Activated naive CD8-positive, alpha-beta T cell treated with anti-CD3 and anti-CD28 coated beads, Interleukin-2, amount 50 U/mL, for 24 hours (primary cell): ENCODE results near the gene ACOT7.
"Not testable (repeated sequence)": the region's sequence is repeated elsewhere in the genome, so short reads cannot be mapped to it uniquely, and the experiment has no call there.

ENCODE experiments used
- ATAC-seq: fragments of 150-1000 bp; cut with Tn5 transposase; one replicate; pipeline ENCODE4 v1.10.0; 2021
- DNase-seq: peaks from one replicate; pipeline ENCODE4 v3.0.0; 2021
- H3K27ac Mint-ChIP-seq: one replicate; pipeline ENCODE4 v1.8.0; 2021; ENCODE audit warnings: mild to moderate bottlenecking, mixed read lengths
- H3K27me3 Mint-ChIP-seq: one replicate; pipeline ENCODE4 v1.8.0; 2021; ENCODE audit warnings: mixed read lengths
- H3K36me3 Mint-ChIP-seq: one replicate; pipeline ENCODE4 v1.8.0; 2021; ENCODE audit warnings: low read depth, mixed read lengths
- H3K4me1 Mint-ChIP-seq: one replicate; pipeline ENCODE4 v1.8.0; 2021; ENCODE audit warnings: mixed read lengths
- H3K4me3 Mint-ChIP-seq: one replicate; pipeline ENCODE4 v1.8.0; 2021; ENCODE audit warnings: mild to moderate bottlenecking, moderate library complexity, mixed read lengths
- H3K9me3 Mint-ChIP-seq: one replicate; pipeline ENCODE4 v1.8.0; 2021; ENCODE audit warnings: mixed read lengths

The ACOT7 gene

DNA sequence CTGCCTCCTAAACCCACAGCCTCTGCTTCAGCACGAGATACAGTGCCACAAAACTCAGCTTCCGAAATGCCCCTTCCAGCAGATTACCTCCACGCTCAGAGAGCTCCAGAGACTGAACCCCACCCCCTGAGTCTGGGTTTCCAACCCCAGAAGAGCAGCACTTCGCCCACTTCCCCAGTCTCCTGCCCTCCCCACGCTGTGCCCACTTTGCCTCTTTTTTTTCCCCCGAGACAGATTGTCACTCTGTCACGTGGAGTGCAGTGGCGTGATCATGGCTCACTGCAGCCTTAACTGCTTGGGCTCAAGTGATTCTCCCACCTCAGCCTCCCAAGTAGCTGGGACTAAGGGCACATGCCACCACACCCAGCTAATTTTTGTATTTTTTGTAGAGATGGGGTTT, 167.9 kb downstream of the ACOT7 start:
- ATAC-seq (no peak), DNase-seq (no peak)
- no peaks in the 10 kb centered on the region for H3K4me1 Mint-ChIP-seq
- no peak overlapping the region for H3K27ac Mint-ChIP-seq
- H3K9me3 Mint-ChIP-seq = no peaks in the 10 kb centered on the region
- peaks cover 52% of the 10 kb centered on the region for H3K36me3 Mint-ChIP-seq
- no peak overlapping the region for H3K4me3 Mint-ChIP-seq
- no peaks in the 10 kb centered on the region for H3K27me3 Mint-ChIP-seq

DNA sequence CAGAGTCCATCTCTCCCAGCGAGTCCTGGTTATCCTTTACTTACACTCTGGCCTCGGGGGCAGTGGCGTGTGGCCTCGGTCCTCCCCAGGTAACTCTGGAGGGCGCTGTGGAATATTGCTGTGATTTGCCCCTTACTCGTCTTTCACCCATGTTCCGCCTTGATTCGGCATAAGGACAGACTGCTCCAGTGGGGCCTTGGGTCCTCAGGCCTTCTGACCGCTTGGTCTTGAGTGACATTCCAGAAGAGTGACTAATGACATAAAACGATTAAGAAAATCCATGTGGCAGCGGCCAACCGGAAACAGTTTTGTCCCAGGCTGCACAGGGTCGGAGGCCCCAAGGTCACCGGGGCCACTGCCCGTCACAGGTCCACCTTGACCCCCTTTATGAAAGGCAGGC, 168.8 kb downstream of the ACOT7 start:
- Mint-ChIP-seq H3K36me3 (peaks cover 49% of the 10 kb centered on the region), H3K9me3 (no peaks in the 10 kb centered on the region), H3K27ac (no peak overlapping the region)

DNA sequence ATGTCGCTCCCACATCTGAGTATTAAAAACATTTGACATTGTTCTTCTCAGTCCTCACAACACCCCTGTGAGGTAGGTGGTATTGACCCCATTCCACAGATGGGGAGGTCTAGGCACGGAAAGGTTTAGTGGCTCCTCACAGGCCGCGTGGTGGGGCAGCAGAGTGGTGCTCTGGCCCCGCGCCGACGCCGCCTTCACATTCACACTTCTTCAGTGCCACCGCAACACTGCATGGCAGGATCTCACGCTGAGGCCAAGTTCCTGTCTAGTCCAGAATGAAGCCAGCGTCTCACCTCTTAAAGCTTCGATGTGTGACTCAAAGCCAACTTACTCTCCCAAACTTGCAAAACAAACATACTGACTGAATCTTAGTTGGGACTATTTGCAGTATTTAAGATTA, 169.9 kb downstream of the ACOT7 start:
- H3K4me3 Mint-ChIP-seq = no peak overlapping the region
- ATAC-seq = no peak
- H3K9me3 Mint-ChIP-seq = no peaks in the 10 kb centered on the region
- peaks cover 49% of the 10 kb centered on the region for H3K36me3 Mint-ChIP-seq
- H3K4me1 Mint-ChIP-seq = no peaks in the 10 kb centered on the region
- no peaks in the 10 kb centered on the region for H3K27me3 Mint-ChIP-seq
- no peak overlapping the region for H3K27ac Mint-ChIP-seq
- no peak for DNase-seq

More for the DNA sequence above, 168.8 kb downstream of the ACOT7 start:
- ATAC-seq = no peak
- DNase-seq = no peak
- Mint-ChIP-seq H3K4me1 (no peaks in the 10 kb centered on the region), H3K4me3 (no peak overlapping the region), H3K27me3 (no peaks in the 10 kb centered on the region)

DNA sequence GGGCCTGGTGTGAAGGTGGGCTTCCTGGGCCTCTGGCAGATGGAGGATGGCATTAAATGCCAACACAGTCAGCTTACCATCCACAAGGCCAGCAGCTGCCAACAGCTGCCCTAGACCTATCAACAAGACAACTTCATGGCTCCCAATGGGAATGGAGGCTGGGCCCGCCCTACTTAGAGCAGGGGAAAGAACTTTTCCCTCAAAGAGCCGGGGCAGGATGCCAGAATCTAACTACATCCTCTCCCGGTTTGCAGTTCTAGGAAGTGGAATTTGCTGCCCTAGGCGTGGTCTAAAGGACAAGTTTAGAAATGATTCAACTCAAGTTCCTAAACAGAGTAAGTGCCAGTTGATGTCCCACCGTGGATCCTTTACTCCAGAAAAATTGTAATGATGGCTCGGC, 170.9 kb downstream of the ACOT7 start:
- Mint-ChIP-seq H3K4me3 (no peak overlapping the region), H3K4me1 (no peaks in the 10 kb centered on the region), H3K9me3 (no peaks in the 10 kb centered on the region), H3K27me3 (no peaks in the 10 kb centered on the region), H3K36me3 (peaks cover 45% of the 10 kb centered on the region), H3K27ac (no peak overlapping the region)
- ATAC-seq = no peak
- no peak for DNase-seq

DNA sequence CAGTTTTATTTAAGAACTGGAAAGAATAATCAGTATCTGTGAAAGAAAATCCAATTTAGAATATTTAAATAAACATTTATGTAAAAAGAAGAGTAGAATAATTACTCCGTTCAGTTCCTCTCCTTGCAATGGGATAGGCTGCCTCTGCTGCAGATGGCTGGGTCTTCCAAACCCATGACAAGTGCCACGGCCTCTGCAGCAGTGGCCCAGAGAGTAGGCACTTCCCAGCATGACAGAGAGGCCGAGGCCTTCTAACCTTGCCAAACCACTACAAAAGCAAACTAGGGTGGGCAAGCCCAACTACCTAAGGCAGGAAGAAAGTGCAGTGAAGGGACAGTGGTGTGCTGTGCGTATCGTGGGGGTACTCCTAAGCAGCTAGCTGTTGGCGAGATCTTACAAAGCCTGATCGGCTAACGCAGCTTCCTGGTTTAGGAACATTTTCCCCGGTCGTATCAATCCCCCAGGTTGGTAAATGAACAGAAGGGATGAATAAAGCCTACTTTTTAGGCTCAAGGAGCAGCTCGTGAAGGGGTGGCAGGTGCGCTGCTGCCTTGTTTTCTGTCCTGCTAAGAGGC, 172.3 kb downstream of the ACOT7 start:
- H3K27ac Mint-ChIP-seq = no peak overlapping the region
- no peaks in the 10 kb centered on the region for H3K4me1 Mint-ChIP-seq
- no peak overlapping the region for H3K4me3 Mint-ChIP-seq
- no peak for ATAC-seq
- no peaks in the 10 kb centered on the region for H3K9me3 Mint-ChIP-seq
- no peaks in the 10 kb centered on the region for H3K27me3 Mint-ChIP-seq
- DNase-seq = no peak
- H3K36me3 Mint-ChIP-seq = peaks cover 37% of the 10 kb centered on the region

DNA sequence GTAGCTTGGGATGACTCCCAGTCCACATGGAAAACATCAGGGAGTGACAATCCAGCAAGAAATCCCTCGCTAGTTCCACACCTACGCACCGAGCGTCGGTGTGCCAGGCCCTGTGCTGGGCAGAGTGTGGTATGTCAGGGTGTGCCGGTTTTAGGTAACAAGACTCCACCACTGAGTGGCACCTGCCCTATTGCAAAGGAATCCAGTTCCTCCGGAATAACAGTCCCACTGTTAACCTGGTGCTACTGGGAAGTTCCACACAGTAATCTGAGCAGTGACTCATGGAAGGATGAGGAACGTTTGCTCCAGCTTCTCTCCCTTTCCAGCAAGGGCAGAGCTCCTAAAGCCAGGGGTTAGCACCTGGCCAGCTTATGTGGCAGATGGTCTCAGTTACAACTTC, 173.3 kb downstream of the ACOT7 start:
- H3K4me3 Mint-ChIP-seq = no peak overlapping the region
- no peak overlapping the region for H3K27ac Mint-ChIP-seq
- H3K27me3 Mint-ChIP-seq = no peaks in the 10 kb centered on the region
- no peaks in the 10 kb centered on the region for H3K4me1 Mint-ChIP-seq
- no peaks in the 10 kb centered on the region for H3K9me3 Mint-ChIP-seq
- DNase-seq = no peak
- peaks cover 29% of the 10 kb centered on the region for H3K36me3 Mint-ChIP-seq
- ATAC-seq = no peak

DNA sequence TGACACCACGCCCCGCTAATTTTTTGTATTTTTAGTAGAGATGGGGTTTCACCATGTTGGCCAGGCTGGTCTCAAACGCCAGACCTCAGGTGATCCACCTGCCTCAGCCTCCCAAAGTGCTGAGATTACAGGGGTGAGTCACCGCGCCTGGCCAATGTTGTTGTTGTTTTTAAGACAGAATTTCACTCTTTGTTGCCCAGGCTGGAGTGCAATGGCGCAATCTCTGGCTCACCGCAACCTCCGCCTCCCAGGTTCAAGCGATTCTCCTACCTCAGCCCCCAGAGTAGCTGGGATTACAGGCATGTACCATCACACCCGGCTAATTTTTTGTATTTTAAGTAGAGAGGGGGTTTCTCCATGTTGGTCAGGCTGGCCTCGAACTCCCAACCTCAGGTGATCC, 173.9 kb downstream of the ACOT7 start:
- not testable (repeated sequence) for H3K27me3 Mint-ChIP-seq, DNase-seq, H3K27ac Mint-ChIP-seq, H3K4me3 Mint-ChIP-seq, H3K4me1 Mint-ChIP-seq, H3K9me3 Mint-ChIP-seq, ATAC-seq
- peaks cover 24% of the 10 kb centered on the region for H3K36me3 Mint-ChIP-seq

DNA sequence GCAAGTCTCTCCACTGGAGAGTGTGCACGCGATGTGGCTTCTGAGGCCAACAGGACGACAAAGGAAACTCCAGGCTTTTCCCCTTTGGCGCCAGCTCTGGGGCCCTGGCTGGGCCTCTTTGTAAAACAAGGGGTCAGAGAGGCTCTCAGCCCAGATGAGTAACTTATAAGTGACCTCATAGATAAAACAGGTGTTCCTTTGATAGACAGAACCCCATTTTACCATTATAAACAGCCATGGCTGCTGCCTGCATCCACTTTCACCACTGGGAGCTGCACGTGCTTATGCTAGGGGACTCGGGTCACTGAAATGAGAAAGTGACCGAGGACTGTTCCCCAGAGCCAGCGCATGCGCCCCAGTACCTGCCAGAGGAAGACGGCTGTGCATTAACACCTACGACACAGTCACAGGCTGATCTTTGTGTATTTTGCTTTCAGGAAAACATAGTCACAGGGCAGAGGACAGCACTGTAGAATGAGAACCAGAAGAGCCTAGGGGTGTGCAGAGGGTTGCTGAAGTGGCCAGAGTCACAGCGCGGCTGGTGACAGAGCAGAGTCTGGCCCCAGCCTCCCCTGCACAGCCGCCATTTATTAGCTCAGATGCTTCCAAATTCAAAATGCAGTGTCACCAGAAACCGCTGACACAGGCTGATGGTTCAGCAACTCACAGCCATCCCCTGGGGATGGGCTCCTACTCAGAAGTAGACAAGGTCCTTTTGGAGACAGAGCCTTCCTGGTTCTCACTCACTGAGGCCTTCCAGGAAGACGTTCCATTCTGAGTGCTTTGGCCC, 175.0 kb downstream of the ACOT7 start:
- no peaks in the 10 kb centered on the region for H3K9me3 Mint-ChIP-seq
- DNase-seq = no peak
- no peak for ATAC-seq
- H3K27me3 Mint-ChIP-seq = peaks cover 4% of the 10 kb centered on the region
- no peak overlapping the region for H3K4me3 Mint-ChIP-seq
- H3K4me1 Mint-ChIP-seq = no peaks in the 10 kb centered on the region
- no peak overlapping the region for H3K27ac Mint-ChIP-seq
- peaks cover 16% of the 10 kb centered on the region for H3K36me3 Mint-ChIP-seq
